Fibroblast of lung (primary cell): ENCODE measurements around the gene ZNF106. TPM values are rescaled to one million over a fixed set of nuclear protein-coding genes. Genes with fewer than 3 reads are reported as not detected.
A peak's percentile ranks its signal among the peaks of the same experiment; 100 is the strongest.

ENCODE experiments used
- DNase-seq, 2 donors: peaks; one replicate each; pipeline versions ENCODE4 v3.0.0 to v3.0.0-alpha.2; 2010; ENCODE audit warnings: low read depth in 2 of 2
- H2AFZ ChIP-seq: 2 replicates; pipeline ENCODE4 v1.5.1; 2012; ENCODE audit warnings: low read length, control low read depth, inconsistent platforms
- H3K27ac ChIP-seq: 2 replicates; pipeline ENCODE4 v1.5.1; 2011; ENCODE audit warnings: low read length, control low read depth; ENCODE audit not compliant: insufficient read depth
- H3K27me3 ChIP-seq: 2 replicates; pipeline ENCODE4 v1.5.1; 2011; ENCODE audit warnings: mild to moderate bottlenecking, low read length; ENCODE audit not compliant: control insufficient read depth, insufficient read depth
- H3K36me3 ChIP-seq: 2 replicates; pipeline ENCODE4 v1.5.1; 2011; ENCODE audit warnings: low read length; ENCODE audit not compliant: control insufficient read depth, insufficient read depth
- H3K4me1 ChIP-seq: 2 replicates; pipeline ENCODE4 v1.5.1; 2011; ENCODE audit warnings: low read length; ENCODE audit not compliant: control insufficient read depth, insufficient read depth; ENCODE audit errors: extremely low read depth
- H3K4me2 ChIP-seq: 2 replicates; pipeline ENCODE4 v1.5.1; 2011; ENCODE audit warnings: low read length, control low read depth; ENCODE audit not compliant: insufficient read depth; ENCODE audit errors: extremely low read depth
- H3K4me3 ChIP-seq, 4 experiments: fragments of 200-600 bp in 1 of 4; sonication (generic) in 1 of 4; replicated peaks in 1 of 4; 2 replicates each; pipeline ENCODE4 v1.5.1; 2011 to 2016; ENCODE audit warnings: low read length in 4 of 4, low read depth in 3 of 4, mild to moderate bottlenecking in 3 of 4, control low read depth in 2 of 4, inconsistent platforms in 1 of 4, mixed read lengths in 1 of 4; ENCODE audit not compliant: insufficient read depth in 1 of 4; ENCODE audit errors: control extremely low read depth in 1 of 4
- H3K79me2 ChIP-seq: 2 replicates; pipeline ENCODE4 v1.5.1; 2012; ENCODE audit warnings: mild to moderate bottlenecking, low read length, inconsistent platforms; ENCODE audit not compliant: control insufficient read depth, insufficient read depth
- H3K9ac ChIP-seq: 2 replicates; pipeline ENCODE4 v1.5.1; 2011; ENCODE audit warnings: mild to moderate bottlenecking, low read length, control low read depth; ENCODE audit not compliant: insufficient read depth
- H3K9me3 ChIP-seq: 2 replicates; pipeline ENCODE4 v1.5.1; 2012; ENCODE audit warnings: low read depth, low read length; ENCODE audit not compliant: control insufficient read depth, insufficient read depth
- H4K20me1 ChIP-seq: 2 replicates; pipeline ENCODE4 v1.5.1; 2011; ENCODE audit warnings: low read length; ENCODE audit not compliant: control insufficient read depth, insufficient read depth; ENCODE audit errors: extremely low read depth
- EZH2 ChIP-seq: IDR thresholded peaks from 2 replicates; pipeline ENCODE4 v1.5.1; 2012; ENCODE audit warnings: low read length, control low read depth, mild to moderate bottlenecking; ENCODE audit errors: missing control alignments
- polyA plus RNA-seq, 2 donors: library from polyadenylated mRNA; depleted of rRNA in 1 of 2; stranded (reverse) in 1 of 2; unstranded in 1 of 2; fragments of >200 nt; gene quantifications; 2 replicates each; pipeline ENCODE4 v1.2.1, GENCODE V29; 2011 to 2012; ENCODE audit warnings: missing spikeins in 1 of 2
- total RNA-seq: library from RNA; depleted of rRNA; stranded (reverse); fragments of >200 nt; gene quantifications from 2 replicates; pipeline ENCODE4 v1.2.1, GENCODE V29; 2014
- TF ChIP-seq, protein P1 (sequence below), 2 donors: IDR thresholded peaks in 1 of 2; conservative IDR thresholded peaks in 1 of 2; 1 replicate in 1 of 2; 2 replicates in 1 of 2; pipeline ENCODE4 v1.5.1; 2011 to 2012; ENCODE audit warnings: low read length in 2 of 2, control low read depth in 1 of 2, inconsistent platforms in 1 of 2, low read depth in 1 of 2, mild to moderate bottlenecking in 1 of 2

Gene ZNF106
- total and polyA plus RNA-seq, 2 donors (not counting 1 experiment from before 2014, with no cell fraction given): 54.4 to 149 TPM

DNA sequence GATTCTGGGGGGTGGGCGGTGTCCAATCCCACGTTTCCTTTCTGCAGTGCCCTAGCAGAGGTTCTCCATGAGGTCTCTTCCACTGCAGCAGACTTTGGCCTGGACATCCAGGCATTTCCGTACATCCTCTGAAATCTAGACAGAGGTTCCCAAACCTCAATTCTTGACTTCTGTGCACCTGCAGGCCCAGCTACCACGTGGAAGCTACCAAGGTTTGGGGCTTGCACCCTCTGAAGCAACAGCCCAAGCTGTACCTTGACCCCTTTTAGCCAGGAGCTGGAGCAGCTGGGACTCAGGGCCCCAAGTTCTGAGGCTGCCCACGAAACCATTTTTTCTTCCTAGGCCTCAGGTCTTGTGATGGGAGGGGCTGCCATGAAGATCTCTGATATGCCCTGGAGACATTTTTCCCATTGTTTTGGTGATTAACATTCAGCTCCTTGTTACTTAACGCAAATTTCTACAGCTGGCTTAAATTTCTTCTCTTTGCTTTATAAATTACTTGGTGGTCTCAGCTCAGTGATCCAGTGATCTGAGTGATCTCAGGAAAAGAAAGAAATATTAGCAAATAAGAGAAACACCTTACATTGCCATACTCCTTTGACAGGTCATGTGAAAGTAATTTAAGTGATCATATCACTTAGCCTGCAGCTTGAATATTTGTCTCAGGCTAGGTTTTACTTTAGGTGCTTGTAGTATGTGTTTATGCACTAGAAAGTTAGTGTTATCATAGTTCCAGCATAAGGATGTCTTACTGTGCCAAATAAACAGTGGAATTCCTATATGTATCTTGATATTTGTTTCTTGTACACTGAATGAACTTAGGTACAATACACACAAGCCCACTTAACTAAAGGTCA is 7.5 kb upstream of the ZNF106 start:
- Histone ChIP-seq H3K36me3 (no peaks in the 10 kb centered on the region), H3K4me2 (no peak overlapping the region), H3K27ac (no peak overlapping the region), H2AFZ (no peak overlapping the region), H3K27me3 (no peaks in the 10 kb centered on the region), H3K9ac (no peak overlapping the region), H3K4me1 (peaks cover 9% of the 10 kb centered on the region), H3K79me2 (peaks cover 42% of the 10 kb centered on the region), H3K4me3 (no peak overlapping the region), H3K9me3 (no peaks in the 10 kb centered on the region), H4K20me1 (no peaks in the 10 kb centered on the region)
- TF ChIP-seq, protein P1, sequence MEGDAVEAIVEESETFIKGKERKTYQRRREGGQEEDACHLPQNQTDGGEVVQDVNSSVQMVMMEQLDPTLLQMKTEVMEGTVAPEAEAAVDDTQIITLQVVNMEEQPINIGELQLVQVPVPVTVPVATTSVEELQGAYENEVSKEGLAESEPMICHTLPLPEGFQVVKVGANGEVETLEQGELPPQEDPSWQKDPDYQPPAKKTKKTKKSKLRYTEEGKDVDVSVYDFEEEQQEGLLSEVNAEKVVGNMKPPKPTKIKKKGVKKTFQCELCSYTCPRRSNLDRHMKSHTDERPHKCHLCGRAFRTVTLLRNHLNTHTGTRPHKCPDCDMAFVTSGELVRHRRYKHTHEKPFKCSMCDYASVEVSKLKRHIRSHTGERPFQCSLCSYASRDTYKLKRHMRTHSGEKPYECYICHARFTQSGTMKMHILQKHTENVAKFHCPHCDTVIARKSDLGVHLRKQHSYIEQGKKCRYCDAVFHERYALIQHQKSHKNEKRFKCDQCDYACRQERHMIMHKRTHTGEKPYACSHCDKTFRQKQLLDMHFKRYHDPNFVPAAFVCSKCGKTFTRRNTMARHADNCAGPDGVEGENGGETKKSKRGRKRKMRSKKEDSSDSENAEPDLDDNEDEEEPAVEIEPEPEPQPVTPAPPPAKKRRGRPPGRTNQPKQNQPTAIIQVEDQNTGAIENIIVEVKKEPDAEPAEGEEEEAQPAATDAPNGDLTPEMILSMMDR (conservative IDR thresholded peaks at IDR 0.05 in 1 of 2, IDR thresholded peaks at IDR 0.05 in 1 of 2; ENCODE audit: low read depth in 1 of 2, low read length in 2 of 2): no peak
- TF ChIP-seq EZH2: no peak
- DNase-seq: no peak

DNA sequence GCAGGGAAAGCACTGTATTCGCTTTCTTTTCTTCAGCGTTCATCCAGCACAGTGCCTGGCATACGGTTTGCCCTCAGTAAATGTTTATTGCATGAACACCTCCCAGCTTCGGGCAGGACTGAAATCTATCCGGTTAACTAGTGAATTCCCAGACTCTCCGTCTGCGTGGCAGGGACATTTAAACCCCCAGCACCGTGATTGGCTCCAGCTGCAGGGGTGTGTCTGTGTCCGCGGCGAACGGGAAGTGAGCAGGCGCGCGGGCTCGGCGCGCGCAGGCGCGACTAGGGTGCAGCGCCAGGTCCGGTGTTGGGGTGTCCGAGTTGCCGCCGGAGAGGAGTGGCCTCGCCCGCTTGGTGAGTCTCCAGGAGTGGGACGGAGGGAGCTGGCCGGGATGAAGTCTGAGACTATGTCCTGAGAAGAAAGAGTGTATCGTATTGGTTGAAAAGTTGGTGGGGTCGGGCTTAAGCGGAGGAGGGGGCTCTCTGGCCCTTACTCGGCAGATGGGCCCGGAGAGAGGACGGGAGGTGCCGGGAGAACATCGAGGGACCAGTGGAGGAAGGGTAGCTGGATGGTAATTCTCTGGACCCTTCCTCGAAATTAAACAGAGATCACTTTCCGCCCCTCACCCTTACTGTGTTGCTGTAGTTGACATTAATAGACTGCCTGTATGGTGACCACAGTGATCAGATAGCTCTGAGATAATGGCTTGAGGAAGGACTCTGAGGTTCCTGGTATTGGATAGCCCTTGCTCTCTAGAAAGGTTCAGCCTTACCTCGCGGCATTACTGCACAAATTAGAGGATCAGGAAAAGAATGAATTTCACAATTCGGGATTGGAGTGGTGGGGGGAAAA is 4.6 kb upstream of the ZNF106 start, which contains the start of gene SNAP23:
Gene SNAP23, plus strand, starts transcription at position 274 of the 852 bp plus-strand sequence. CDS start 16,213 bp downstream, outside the sequence.
- H3K4me2 ChIP-seq: peak within 1 kb of the TSS; percentile 91
- peak within 1 kb of the TSS; percentile 80 for H3K27ac ChIP-seq
- H3K4me1 ChIP-seq: peaks cover 13% of the 10 kb centered on the region
- H3K9me3 ChIP-seq: no peaks in the 10 kb centered on the region
- H3K9ac ChIP-seq: peak within 1 kb of the TSS; percentile 86
- H3K4me3 ChIP-seq: peak within 1 kb of the TSS; percentile 83 to 100 (median 94)
- no peaks in the 10 kb centered on the region for H4K20me1 ChIP-seq
- DNase-seq: peak; percentile 94 to 97
- no peak for TF ChIP-seq EZH2
- TF ChIP-seq, protein P1 (conservative IDR thresholded peaks at IDR 0.05 in 1 of 2, IDR thresholded peaks at IDR 0.05 in 1 of 2; ENCODE audit: low read depth in 1 of 2, low read length in 2 of 2): no peak
- H3K36me3 ChIP-seq: no peaks in the 10 kb centered on the region
- peak within 1 kb of the TSS; percentile 73 for H2AFZ ChIP-seq
- peaks cover 23% of the 10 kb centered on the region for H3K79me2 ChIP-seq
- H3K27me3 ChIP-seq: no peaks in the 10 kb centered on the region

DNA sequence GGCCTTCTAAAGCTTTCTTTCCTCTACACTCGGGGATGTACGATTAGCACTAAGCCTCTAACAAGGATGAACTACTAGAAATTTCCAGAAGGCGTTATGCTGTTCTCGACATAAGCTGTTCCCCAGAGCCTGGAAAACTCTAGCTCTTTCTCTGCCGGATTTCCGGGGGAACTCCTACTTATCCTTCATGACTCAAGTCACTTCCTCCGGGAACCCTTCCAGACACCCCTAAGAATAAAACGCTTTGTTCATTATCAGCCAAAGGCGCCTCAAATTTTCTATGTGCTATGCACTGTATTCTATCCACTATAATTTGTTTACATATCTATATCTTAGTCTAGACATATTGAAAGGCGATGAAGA is 4.0 kb upstream of the ZNF106 start:
- Histone ChIP-seq H3K4me3 (peak overlapping the region; percentile 83 to 100 (median 94)), H2AFZ (peak overlapping the region; percentile 18), H3K4me1 (peaks cover 12% of the 10 kb centered on the region), H3K9ac (peak overlapping the region; percentile 86), H3K4me2 (peak overlapping the region; percentile 74), H3K27me3 (no peaks in the 10 kb centered on the region), H3K27ac (peak overlapping the region; percentile 80), H3K36me3 (no peaks in the 10 kb centered on the region), H4K20me1 (no peaks in the 10 kb centered on the region), H3K9me3 (no peaks in the 10 kb centered on the region), H3K79me2 (peaks cover 24% of the 10 kb centered on the region)
- TF ChIP-seq, protein P1 (conservative IDR thresholded peaks at IDR 0.05 in 1 of 2, IDR thresholded peaks at IDR 0.05 in 1 of 2; ENCODE audit: low read depth in 1 of 2, low read length in 2 of 2): no peak
- TF ChIP-seq EZH2: no peak
- peak; percentile 63 to 77 for DNase-seq
